NCI-H226 (cell line): ENCODE data around the gene MYOCOS.
"Not testable (repeated sequence)": the region's sequence is repeated elsewhere in the genome, so short reads cannot be mapped to it uniquely, and the experiment has no call there.

Experiments used
- DNase-seq: peaks from one replicate; pipeline ENCODE4 v3.0.0-alpha.2; 2015

Gene MYOCOS, protein sequence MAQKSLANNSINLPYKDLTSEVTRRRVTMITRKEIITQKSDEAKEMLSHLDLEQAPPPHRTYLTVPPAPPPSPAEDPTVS

DNA sequence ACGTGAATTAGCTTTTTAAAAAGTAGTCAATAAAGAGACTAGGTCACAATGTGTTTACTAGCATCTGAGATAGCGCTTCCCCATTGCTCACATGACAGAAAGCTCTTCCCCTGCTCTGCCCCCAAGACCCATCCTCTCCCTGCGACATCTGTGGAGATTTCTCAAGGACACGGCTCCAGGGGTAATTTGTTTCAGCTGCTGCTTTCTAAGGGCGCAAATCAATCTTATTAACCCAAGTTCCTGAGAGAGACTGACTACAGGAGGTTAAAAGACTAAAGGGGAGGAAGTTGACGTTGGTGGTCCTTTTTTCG, at the start of gene MYOCOS:
MYOCOS (plus strand) TSS at position 92 of the 311 bp plus-strand sequence. CDS start 1,641 bp downstream, outside the sequence.
- no peak for DNase-seq

DNA sequence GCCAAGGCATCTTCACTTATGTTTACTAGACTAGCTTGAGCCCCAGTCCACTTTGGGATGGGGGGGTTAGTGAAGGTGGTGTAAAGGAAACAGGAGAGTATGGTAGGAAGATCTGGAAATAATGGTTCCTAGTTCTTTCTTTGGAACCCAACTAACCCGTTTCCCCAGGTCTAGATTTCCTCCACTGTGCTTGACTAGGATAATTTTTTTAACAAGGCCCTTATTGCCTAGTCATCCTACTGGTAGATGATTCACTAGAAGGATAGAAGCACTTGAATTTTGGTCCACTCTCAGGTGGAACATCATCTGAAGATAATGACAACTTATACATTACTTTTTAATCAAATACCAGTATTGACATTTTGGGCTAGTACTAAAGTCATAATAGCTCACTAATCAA, 45.9 kb upstream of the MYOCOS start:
- no peak for DNase-seq

DNA sequence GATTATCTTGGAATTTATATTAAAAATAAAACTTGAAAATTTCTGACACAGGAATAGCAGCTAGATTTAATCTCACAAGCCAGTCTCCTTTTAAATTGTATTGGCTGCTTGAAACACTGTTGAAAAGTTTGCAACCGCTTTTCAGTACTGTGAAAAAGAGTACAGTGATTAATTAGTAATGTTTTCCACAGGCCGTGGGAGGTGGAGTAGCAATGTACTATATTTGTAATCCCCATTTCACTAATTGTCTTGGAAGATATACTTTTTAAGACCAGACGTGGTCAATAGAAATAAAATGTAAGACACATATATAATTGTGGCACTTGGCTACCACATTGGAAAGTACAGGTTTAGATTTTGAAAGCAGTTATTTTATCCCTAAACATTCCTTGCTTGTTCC, 40.8 kb upstream of the MYOCOS start:
- DNase-seq = no peak

DNA sequence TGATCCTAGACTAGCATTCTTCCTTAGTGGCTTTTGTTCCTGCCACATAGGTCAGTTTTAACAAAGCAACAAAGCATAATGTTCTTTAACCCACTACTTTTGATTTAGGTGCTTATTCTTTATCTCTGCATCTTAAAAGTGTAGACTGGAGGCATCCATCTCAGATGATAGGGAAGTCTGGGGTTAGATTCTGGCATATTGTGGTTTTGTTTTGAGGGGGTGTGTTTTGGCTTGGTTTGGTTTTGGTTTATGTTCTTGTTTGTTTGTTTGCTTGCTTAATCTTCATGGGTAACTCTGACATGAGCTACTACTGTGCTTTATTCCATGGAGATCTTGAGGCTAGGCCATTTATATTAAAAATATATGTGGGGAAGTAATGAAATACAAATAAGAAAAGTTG, 40.3 kb upstream of the MYOCOS start:
- DNase-seq = no peak

DNA sequence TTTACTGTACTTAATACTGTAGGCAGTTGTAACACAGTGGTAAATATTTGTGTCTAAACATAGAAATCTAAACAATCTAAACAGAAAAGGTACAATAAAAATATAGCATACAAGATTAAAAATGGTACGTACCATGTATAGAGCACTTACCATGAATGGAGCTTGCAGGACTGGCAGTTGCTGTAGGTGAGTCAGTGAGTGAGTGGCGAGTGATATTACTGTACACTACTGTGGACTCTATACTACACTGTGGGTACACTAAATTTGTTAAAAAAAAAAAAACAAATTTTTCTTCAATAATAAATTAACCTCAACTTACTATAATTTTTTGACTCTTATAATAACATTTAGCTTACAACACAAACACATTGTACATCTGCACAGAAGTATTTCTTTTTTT, 39.5 kb upstream of the MYOCOS start:
- DNase-seq = no peak

DNA sequence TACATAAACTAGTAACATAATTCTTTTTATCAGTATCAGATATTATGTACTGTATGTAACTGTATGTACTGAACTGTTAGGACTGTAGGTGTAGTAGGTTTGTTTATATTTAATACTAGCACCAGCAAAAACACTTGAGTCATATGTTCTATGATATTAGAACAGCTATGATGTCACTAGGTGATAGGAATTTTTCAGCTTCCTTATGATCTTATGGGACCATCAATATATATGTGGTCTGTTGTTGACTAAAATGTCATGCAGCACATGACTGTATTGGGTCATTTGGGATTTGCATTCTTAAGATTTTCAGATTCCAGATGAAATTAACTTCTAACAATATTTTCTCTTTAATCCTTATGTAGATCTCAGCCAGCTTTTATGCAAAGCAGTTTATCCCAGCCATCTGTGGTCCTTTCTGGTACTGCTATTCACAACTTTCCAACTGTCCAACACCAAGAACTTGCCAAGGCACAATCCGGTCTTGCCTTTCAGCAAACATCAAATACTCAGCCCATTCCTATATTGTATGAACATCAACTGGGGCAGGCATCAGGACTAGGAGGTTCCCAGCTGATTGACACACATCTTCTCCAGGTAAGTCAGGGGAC, 38.3 kb upstream of the MYOCOS start:
- no peak for DNase-seq

DNA sequence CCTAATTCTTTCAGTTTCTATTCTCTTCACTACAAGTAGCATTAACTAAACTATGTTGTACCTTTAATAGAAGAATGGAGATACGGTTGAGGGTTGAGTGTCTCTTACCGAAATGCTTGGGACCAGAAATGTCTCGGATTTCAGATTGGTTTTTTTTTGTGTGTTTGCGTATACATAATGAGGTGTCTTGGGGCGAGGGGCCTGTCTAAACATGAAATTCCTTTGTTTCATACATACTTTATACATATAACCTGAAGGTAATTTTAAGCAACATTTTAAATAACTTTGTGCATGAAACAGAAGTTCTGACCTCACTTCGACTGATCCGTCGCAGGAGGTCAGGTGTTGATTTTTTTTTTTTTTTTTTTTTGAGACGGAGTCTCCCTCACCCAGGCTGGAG, 36.3 kb upstream of the MYOCOS start:
- no peak for DNase-seq

DNA sequence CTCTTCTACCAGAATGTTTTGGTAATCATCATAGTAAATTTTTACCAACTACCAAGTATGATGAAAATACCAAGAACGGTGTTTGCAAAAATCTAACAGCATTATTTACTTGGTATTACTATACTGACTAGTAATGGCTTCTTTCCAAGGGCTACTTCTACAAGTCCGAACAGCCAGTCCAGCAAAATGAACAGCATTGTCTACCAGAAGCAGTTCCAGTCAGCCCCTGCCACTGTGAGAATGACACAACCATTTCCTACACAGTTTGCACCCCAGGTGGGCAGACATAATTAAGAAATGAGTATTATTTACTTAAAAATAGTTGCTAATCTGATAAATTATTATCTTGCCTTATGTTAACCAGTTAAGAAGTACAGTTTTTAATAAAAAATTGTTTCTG, 33.8 kb upstream of the MYOCOS start:
- no peak for DNase-seq

DNA sequence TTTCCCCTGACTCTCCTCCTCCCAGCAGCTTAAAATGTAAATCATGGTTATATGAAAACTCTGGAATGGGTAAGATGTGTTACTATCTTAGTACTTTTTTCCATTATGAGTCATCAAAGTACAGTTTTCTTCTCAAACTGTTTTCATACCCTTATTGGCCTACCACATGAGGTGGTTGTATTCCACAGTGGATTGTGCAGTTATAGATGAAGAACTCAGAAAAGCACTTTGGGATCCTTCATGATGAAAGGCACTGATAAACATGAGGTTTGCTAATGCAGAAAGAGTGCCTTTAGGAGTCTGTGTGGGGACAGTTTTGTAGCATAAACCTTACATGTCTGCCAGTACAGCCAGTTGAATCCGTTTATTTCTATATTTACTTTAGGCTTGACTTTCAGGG, 32.0 kb upstream of the MYOCOS start:
- no peak for DNase-seq

DNA sequence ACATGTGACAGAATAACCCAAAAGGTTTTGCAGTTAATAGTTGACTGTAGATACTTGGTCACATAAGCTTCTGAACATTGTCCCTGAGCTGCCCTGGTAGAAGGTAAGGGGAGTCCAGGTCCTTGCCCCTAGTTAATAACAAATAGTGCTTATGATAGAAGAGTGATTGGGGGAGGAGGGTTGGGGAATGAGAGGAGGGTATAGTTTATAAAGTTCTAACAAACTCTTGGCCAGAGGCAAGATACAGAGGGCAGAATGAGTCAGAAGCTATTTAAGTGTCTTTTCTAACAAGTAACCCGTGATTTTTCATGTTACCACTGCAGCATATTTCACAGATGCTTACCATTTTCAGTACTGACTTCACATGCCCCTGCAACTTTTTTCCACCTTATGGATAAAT, 26.7 kb upstream of the MYOCOS start:
- no peak for DNase-seq

DNA sequence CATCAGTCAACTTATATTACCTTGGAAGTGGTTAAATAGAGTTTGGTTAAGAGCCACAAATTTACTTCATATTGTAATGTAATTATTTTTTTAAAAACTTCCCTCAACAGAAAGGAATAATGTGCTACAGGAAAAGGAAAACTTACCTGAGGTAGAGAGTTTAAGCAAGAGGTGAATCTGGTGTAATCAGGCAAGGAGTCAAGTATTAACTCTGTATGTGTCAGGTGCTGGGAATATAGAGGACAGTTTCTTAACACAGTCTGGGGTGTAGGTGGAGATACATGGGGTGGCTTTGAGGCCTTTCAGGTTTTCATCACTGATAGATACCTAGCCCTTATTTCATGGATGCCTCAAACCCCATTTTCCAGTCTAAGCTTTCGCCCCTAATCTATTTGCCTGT, 25.9 kb upstream of the MYOCOS start:
- DNase-seq = no peak

DNA sequence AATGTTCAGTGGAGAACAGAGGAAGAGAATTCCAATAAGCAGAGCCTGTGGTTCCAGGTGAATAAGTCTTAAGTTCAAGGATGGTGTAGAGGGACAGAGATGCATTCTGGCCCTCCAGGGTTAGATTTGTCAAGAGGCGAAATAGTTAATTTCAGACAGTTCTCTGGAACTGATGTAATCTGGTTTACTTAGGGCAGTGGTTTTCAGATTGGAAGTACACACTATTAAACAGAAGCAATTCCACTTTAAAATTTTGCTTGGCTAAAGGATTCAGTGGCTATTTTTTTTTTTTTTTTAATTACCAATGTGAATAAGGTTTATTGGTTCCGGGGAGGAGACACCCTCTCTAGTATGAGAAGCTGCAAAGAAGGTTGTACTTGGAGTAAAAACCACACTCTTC, 25.3 kb upstream of the MYOCOS start:
- DNase-seq = no peak

DNA sequence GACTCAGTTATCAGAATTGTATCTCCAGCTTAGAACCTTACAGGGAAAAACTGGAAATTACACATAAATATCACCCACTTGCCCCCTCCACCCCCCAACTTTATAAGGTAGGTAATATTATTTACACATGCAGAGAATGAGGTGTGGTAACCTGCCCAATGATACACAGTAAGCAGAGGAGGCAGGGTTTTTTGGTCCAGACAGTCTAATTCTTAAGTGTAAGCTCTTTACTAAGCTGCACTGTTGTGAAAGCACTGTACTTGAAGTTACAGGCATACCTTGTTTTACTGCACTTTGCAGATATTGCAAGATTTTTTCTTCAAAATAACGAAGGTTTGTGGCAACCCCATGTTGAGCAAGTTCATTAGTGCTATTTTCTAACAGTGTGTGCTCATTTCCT, 24.8 kb upstream of the MYOCOS start:
- no peak for DNase-seq

DNA sequence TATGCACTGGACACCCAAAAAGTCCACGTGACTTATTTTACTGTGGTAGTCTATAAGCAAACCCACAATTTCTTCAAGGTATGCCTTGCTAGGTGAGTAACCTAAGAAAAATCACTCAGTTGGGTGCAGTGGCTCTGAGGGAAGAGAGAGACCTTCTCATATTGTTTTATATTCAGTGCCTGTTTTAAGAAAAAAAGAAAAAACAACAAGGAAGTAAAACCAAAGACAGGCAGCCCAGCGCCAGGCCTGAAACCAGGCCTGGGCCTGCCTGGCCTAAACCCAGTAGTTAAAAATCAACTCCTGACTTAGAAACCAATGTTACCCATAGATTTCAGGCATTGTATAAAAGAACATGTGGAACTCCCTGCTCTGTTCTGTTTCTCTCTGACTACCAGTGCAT, 21.7 kb upstream of the MYOCOS start:
- not testable (repeated sequence) for DNase-seq

DNA sequence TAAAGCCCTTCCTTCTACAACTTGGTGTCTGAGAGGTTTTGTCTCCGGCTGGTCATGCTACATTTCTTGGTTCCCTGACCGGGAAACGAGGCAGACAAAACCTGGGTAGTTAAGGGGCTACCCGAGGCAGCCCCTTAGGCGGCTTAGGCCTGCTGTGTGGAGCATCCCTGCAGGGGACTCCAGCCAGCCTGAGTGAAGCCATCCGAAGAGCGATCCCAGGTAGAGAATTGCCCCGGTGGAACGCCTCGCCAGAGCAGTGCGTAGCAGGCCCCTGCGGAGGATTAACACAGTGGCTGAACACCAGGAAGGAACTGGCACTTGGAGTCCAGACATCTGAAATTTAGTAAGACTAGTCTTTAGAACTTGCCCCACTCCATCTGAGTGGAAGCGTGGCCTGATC, 21.2 kb upstream of the MYOCOS start:
- no peak for DNase-seq

DNA sequence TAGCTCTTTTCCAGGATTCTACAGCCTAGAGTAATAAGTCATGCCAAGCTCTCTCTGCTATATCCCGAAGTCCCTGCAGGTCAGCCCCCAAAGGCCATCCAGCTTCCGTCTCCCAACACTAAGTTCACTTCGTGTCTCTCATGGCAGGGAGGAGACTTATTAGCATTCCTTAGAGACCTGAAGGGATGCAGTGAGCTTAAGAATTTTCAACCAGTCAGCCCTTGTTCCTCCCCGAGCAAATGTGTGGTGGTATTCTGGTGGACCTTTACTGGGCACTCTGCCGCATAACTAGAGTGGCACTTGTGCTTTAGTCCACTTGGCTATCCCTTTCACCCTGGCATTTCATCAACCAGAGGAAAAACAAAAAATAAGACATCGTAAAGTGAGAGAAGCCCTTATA, 19.0 kb upstream of the MYOCOS start:
- not testable (repeated sequence) for DNase-seq

DNA sequence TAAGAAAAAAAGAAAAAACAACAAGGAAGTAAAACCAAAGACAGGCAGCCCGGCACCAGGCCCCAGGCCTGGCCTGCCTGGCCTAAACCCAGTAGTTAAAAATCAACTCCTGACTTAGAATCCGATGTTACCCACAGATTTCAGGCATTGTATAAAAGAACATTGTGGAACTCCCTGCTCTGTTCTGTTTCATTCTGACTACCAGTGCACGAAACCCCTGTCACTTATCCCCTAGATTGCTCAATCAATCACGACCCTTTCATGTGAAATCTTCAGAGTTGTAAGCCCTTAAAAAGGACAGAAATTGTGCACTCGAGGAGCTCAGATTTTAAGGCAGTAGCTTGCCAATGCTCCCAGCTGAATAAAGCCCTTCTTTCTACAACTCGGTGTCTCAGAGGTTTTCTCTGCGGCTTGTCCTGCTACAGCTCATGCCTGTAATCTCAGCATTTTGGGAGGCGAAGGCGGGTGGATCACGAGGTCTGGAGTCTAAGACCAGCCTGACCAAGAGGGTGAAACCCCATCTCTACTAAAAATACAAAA, 15.6 kb upstream of the MYOCOS start:
- no peak for DNase-seq

DNA sequence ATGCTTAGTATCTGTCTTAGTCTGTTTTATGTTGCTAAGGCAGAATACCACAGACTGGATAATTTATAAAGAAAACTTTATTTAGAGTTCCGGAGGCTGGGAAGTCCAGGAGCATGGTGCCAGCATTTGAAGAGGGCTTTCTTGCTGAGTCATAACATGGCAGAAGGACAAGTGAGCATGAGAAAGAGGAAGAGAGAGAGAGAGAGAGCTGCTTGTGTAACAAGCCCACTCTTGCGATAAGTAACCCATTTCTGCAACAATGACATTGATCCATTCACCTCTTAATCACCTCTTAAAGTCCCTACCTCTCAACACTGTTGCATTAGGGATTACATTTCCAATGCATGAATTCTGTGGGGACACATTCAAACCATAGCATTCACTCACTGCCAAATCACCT, 11.7 kb upstream of the MYOCOS start:
- no peak for DNase-seq

DNA sequence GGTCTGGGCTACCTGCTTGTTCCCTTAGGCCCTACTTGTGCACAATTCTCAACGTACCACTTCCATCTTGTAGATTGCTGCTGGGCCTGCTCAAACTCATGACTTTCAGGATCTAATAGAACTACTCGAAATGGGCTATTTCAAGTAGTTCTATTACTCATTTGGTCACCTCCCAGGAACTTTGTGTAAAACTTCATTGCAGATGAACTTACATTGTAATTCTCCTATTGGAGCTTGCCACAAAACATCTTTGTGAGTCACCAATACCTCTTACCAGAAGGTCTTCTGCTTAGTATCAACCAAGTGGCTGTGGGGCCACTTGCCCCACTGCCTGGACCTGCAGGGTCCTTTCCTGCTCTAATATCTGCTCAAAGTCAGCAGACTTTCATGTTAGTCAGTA, 10.7 kb upstream of the MYOCOS start:
- no peak for DNase-seq

DNA sequence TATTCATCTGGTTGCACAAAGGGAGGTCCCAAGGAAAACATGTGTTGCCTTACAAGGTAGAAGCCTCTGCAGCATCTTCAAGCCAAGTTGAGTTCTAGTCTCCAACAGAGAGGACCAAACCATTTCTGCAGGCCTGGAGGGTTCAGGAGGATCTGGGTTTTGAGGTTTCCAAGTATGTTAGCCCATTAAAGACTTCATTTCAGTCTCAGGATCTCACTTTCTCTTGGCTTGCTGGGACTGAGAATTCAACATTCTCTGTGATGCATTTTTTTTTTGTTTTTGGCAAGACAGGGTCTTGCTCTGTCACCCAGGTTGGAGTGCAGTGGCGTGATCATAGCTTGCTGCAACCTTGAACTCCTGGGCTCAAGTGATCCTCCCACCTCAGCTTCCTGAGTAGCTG, 8.8 kb upstream of the MYOCOS start:
- DNase-seq = no peak

DNA sequence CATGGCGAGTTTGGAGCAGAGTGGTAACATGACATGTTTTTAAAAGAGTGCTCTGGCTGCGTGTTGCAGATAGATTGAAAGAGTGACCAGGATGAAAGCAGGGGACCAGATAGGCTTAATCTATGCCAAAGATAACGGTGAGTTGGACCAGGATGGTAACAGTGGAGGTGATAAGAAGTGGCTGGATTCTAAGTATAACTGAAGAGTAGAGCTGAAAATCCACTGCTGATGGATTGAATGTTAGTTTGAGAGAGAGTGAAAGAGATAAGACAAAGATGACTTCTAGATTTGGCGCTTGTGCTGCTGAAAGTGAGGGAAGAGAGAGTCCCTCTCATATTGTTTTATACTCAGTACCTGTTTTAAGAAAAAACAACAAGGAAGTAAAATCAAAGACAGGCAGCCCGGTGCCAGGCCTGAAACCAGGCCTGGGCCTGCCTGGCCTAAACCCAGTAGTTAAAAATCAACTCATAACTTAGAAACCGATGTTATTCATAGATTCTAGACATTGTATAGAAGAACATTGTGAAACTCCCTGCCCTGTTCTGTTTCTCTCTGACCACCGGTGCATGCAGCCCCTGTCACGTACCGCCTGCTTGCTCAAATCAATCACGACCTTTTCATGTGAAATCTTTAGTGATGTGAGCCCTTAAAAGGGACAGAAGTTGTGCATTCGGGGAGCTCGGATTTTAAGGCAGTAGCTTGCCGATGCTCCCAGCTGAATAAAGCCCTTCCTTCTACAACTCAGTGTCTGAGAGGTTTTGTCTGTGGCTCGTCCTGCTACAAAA, 6.7 kb upstream of the MYOCOS start:
- DNase-seq = not testable (repeated sequence)

DNA sequence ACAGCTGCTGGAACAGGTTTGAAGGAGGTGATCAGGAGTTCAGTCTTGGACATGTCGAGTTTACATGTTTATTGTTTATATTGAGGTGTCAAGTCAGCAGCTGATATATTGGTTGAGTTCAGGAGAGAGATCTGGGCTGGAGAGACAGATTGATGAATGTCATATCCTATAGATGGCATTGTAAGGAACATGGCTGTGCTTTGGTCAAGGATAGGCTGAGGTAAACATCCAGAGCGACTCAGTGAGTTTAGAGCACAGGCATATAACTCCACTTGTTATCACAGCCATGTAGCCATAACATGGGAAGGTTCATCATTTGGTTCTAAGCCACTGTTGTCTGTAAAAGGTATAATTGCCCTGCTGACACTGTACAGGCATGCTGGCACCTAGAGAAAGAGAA, 5.5 kb upstream of the MYOCOS start:
- no peak for DNase-seq

DNA sequence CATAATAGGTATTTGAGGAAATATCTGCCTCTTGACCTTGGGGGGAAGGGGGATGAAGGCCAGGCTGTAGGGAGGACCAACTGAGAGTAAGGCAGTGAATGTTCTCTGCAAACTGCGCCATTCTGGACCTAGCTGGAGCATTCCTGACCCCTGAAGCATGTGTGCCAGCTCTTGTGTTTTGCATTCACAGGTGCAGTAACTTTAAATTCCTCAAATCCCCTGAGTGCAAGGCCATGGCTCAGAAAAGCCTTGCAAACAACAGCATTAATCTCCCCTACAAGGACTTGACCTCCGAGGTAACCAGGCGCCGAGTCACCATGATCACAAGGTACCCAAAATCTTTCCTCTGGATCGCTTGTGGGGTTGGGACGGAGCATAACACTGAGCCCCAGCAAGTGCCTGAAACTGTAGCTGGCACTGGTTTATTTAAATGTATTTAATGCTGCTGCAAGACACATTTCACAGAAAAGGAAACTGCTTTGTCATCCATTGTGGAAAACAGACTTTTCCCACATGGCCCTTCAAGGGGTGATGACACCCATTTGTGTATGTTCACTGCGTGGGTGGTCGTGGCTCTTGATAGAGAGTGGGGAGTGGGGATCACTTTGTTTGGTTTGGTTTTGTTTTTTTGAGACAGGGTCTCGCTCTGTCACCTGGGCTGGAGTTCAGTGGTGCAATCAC, 1.7 kb downstream of the MYOCOS start:
- no peak for DNase-seq

DNA sequence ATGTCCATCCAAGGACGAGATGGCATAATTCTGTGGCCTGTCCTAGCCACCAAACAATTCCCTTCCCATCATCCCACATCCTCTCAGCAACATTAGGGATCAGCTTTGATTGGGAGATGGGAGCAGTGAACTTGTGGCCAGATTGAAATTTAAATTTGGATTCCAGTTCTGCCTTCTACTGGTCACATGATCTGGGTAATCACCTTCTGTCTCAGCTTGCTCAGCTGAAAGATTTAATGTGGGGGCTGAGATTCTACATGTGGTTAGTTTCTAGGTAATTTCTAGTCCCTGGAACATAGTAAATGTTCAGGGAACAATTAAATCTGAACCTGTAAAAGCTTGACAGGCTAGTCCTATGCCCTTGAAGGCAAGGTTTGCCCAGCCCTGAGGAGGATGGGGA, 3.2 kb downstream of the MYOCOS start:
- DNase-seq = no peak
